ENCODE results near the gene ADCY9. TPM values are rescaled to one million over a fixed set of nuclear protein-coding genes. Genes with fewer than 3 reads are reported as not detected.

ADCY9 gene
- total RNA-seq, 3 donors from 2014 or later: 4.2 to 5.7 (median 5.2) TPM

- Mint-ChIP-seq H3K4me1 (ENCODE audit: low read depth) (no peaks in the 10 kb centered on the region), H3K27me3 (ENCODE audit: low read depth) (no peaks in the 10 kb centered on the region), H3K9me3 (no peaks in the 10 kb centered on the region), H3K36me3 (ENCODE audit: insufficient read depth) (no peaks in the 10 kb centered on the region), H3K4me3 (no peak overlapping the region)
- ATAC-seq (no peak), DNase-seq (no peak)
Observed at GRCh38 chr16:3993052-3993785, 123.0 kb downstream of the ADCY9 start.

DNA sequence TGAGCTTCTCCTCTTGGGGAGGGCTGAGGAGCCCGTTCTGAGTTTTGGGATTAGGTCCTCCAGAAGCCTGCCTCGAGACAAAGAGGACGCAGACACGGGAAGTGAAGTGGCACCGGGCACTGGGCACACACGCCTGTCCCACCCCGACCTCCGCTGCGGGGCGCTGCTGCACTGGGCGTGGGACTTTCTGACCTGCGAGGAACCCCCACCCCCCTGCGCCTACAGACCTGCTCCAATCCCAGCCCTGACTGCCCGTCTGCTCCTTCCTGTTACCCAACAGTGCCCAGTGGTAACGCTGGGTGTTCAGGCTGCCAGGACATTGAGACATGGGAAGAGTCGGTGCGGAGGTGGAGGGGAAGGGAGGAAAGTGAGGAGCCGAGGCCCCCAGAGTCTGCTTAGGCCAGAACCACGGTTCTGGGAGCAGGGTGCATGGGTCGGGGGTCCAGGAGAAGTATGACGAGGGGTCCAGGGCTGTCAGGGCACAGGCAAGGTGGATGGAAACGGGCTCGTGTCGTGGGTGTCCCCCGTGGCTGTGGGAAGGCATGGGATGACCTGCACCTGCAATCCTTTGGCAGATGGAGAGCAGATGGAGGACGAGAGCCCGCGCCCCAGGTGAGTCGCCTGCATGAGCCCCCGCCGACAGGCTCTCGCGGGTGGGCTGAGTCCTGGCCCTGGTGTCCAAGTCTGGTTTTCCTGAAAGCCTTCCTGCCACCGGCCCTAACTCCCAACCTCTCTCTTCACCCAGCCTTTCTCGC lies 123.8 kb downstream of the ADCY9 start:
- Mint-ChIP-seq H3K27me3 (ENCODE audit: low read depth) (no peaks in the 10 kb centered on the region), H3K36me3 (ENCODE audit: insufficient read depth) (peaks cover 2% of the 10 kb centered on the region), H3K4me3 (no peak overlapping the region), H3K9me3 (no peaks in the 10 kb centered on the region), H3K4me1 (ENCODE audit: low read depth) (no peaks in the 10 kb centered on the region)
- DNase-seq: no peak
- no peak for ATAC-seq

GRCh38 chr16:3988824-3989223 lies 127.4 kb downstream of the ADCY9 start:
- DNase-seq (no peak), ATAC-seq (no peak)
- Mint-ChIP-seq H3K9me3 (no peaks in the 10 kb centered on the region), H3K4me1 (ENCODE audit: low read depth) (no peaks in the 10 kb centered on the region), H3K4me3 (no peak overlapping the region), H3K36me3 (ENCODE audit: insufficient read depth) (peaks cover 2% of the 10 kb centered on the region), H3K27me3 (ENCODE audit: low read depth) (no peaks in the 10 kb centered on the region)

GRCh38 chr16:3988011-3988410 lies 128.2 kb downstream of the ADCY9 start:
- ATAC-seq (no peak), DNase-seq (no peak)
- H3K9me3 Mint-ChIP-seq: no peaks in the 10 kb centered on the region
- peaks cover 4% of the 10 kb centered on the region for H3K4me1 Mint-ChIP-seq (ENCODE audit: low read depth)
- peaks cover 2% of the 10 kb centered on the region for H3K36me3 Mint-ChIP-seq (ENCODE audit: insufficient read depth)
- H3K27me3 Mint-ChIP-seq (ENCODE audit: low read depth): no peaks in the 10 kb centered on the region
- H3K4me3 Mint-ChIP-seq: no peak overlapping the region

DNA sequence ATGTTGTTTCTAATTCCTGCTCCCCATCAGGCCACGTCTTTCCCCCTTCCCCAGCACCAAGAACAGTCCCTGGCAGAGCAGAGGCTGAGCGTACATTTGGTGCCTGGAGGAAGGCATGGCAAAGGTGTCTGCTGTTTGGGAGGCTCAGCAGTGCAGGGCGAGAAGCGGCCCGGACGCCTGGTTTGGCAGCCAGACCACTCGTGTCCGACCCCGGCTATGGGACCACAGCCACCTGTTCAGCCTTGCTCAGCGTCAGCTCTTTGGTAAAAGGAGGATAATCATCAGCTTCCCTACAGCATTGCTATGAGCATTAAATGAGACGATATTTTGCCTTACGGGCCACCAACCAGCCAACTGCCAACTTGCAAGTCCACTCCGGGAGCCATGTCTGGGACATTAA lies 129.0 kb downstream of the ADCY9 start:
- H3K9me3 Mint-ChIP-seq: no peaks in the 10 kb centered on the region
- no peak for DNase-seq
- H3K36me3 Mint-ChIP-seq (ENCODE audit: insufficient read depth): peaks cover 7% of the 10 kb centered on the region
- ATAC-seq: no peak
- H3K27me3 Mint-ChIP-seq (ENCODE audit: low read depth): no peaks in the 10 kb centered on the region
- peaks cover 7% of the 10 kb centered on the region for H3K4me1 Mint-ChIP-seq (ENCODE audit: low read depth)
- no peak overlapping the region for H3K4me3 Mint-ChIP-seq

DNA sequence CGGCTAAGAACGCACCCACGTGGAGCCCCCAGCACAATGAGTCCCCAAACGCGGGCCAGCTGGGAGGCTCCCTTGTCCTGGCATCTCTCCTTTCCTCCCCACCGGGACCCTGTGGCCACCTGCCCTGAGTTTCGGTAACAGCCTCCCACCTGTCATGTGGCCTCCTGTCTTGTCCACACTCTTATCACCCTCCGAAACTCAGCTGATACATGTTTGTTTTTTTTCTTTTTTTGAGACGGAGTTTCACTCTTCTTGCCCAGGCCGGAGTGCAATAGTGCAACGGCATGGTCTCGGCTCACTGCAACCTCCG lies 130.1 kb downstream of the ADCY9 start:
- H3K4me1 Mint-ChIP-seq (ENCODE audit: low read depth): peaks cover 7% of the 10 kb centered on the region

GRCh38 chr16:3984111-3985060 lies 131.9 kb downstream of the ADCY9 start:
- Mint-ChIP-seq H3K4me1 (ENCODE audit: low read depth) (peaks cover 7% of the 10 kb centered on the region), H3K4me3 (no peak overlapping the region), H3K36me3 (ENCODE audit: insufficient read depth) (peaks cover 7% of the 10 kb centered on the region), H3K9me3 (no peaks in the 10 kb centered on the region), H3K27me3 (ENCODE audit: low read depth) (no peaks in the 10 kb centered on the region)
- DNase-seq (no peak), ATAC-seq (no peak)

More for the DNA sequence above, 130.1 kb downstream of the ADCY9 start:
- no peak for ATAC-seq
- no peak for DNase-seq
- Mint-ChIP-seq H3K4me3 (no peak overlapping the region), H3K9me3 (no peaks in the 10 kb centered on the region), H3K36me3 (ENCODE audit: insufficient read depth) (peaks cover 7% of the 10 kb centered on the region), H3K27me3 (ENCODE audit: low read depth) (no peaks in the 10 kb centered on the region)

DNA sequence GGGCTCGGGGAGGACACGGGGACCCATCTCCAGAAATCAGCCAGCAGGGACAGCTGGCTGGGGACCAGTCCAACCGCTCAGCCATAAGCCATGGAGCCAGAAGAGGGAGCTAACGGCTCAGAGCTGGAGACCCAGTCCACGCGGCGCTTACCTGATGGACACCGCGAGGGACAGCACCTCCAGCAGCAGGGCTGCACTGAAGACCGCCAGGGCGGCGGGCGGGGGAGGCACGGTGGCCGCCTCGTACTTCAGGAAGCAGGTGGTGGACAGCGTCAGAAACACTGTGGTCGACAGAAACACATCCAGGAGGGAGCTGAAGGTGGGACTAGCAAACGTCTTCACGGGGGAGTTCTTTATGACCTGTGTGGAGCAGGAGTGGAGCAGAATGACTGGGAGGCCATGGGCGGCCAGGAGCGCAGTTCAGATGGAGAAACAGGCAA lies 133.1 kb downstream of the ADCY9 start:
- ATAC-seq (peak; percentile 70 to 84), DNase-seq (peak; percentile 34)
- Mint-ChIP-seq H3K4me3 (no peak overlapping the region), H3K27me3 (ENCODE audit: low read depth) (no peaks in the 10 kb centered on the region), H3K36me3 (ENCODE audit: insufficient read depth) (peaks cover 9% of the 10 kb centered on the region), H3K4me1 (ENCODE audit: low read depth) (peaks cover 7% of the 10 kb centered on the region), H3K9me3 (no peaks in the 10 kb centered on the region)

- no peak overlapping the region for H3K4me3 Mint-ChIP-seq
- no peak for DNase-seq
- no peaks in the 10 kb centered on the region for H3K9me3 Mint-ChIP-seq
Observed at GRCh38 chr16:3982216-3982615, 134.0 kb downstream of the ADCY9 start.

GRCh38 chr16:3980253-3981111 lies 135.8 kb downstream of the ADCY9 start:
- no peaks in the 10 kb centered on the region for H3K27me3 Mint-ChIP-seq (ENCODE audit: low read depth)
- no peak for DNase-seq
- no peak for ATAC-seq
- H3K4me3 Mint-ChIP-seq: no peak overlapping the region
- H3K9me3 Mint-ChIP-seq: no peaks in the 10 kb centered on the region
- H3K36me3 Mint-ChIP-seq (ENCODE audit: insufficient read depth): peaks cover 15% of the 10 kb centered on the region
- peaks cover 7% of the 10 kb centered on the region for H3K4me1 Mint-ChIP-seq (ENCODE audit: low read depth)

More at GRCh38 chr16:3982216-3982615, 134.0 kb downstream of the ADCY9 start:
- ATAC-seq: no peak
- Mint-ChIP-seq H3K27me3 (ENCODE audit: low read depth) (no peaks in the 10 kb centered on the region), H3K4me1 (ENCODE audit: low read depth) (peaks cover 7% of the 10 kb centered on the region), H3K36me3 (ENCODE audit: insufficient read depth) (peaks cover 11% of the 10 kb centered on the region)

DNA sequence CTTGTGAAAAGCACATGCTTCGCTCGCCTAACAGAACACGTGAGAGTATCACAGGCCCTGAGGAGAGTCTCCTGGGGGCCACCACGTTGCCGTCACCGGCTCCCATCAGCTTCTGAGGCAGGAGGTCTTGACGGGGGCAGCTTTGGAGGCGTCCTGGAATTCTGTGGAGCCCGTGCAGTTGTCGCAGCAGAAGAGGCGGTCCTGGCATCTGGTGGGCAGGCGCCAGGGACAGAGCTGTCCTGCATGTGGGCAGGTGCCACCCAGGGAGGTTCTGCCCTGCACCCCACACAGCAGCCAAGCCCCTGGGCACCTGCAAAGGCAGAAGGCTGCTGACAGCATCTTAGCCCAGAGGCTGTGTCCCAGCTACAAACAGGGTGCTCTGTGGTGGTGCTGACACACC lies 136.7 kb downstream of the ADCY9 start:
- no peak for ATAC-seq
- H3K4me3 Mint-ChIP-seq: no peak overlapping the region
- peaks cover 7% of the 10 kb centered on the region for H3K4me1 Mint-ChIP-seq (ENCODE audit: low read depth)
- H3K9me3 Mint-ChIP-seq: no peaks in the 10 kb centered on the region
- peaks cover 15% of the 10 kb centered on the region for H3K36me3 Mint-ChIP-seq (ENCODE audit: insufficient read depth)
- H3K27me3 Mint-ChIP-seq (ENCODE audit: low read depth): no peaks in the 10 kb centered on the region
- no peak for DNase-seq

DNA sequence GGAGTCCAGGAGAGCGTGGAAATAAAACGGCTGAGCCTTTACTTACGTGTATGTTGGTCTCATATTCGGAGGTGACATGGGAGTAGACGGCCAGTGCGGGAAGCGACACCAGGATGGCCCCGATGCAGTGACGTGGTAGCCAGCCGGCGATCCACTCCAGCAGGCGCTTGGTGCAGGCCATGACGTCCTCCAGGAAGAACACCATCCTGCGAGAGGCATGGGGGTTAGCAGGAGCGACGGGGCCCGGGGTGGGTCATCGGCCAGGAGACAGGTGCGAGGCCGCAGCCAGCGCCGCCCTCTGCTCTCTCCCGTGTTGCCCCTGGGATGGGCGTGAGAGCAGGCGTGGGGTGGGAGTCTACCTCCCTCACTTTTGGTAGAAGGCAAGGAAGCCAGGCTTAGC lies 137.2 kb downstream of the ADCY9 start:
- peaks cover 15% of the 10 kb centered on the region for H3K36me3 Mint-ChIP-seq (ENCODE audit: insufficient read depth)
- H3K4me3 Mint-ChIP-seq: no peak overlapping the region
- DNase-seq (no peak), ATAC-seq (no peak)
- peaks cover 7% of the 10 kb centered on the region for H3K4me1 Mint-ChIP-seq (ENCODE audit: low read depth)
- H3K9me3 Mint-ChIP-seq: no peaks in the 10 kb centered on the region
- H3K27me3 Mint-ChIP-seq (ENCODE audit: low read depth): no peaks in the 10 kb centered on the region

- H3K4me1 Mint-ChIP-seq (ENCODE audit: low read depth): no peaks in the 10 kb centered on the region
- no peak overlapping the region for H3K4me3 Mint-ChIP-seq
- no peaks in the 10 kb centered on the region for H3K9me3 Mint-ChIP-seq
- H3K36me3 Mint-ChIP-seq (ENCODE audit: insufficient read depth): peaks cover 10% of the 10 kb centered on the region
- DNase-seq (no peak), ATAC-seq (no peak)
- no peaks in the 10 kb centered on the region for H3K27me3 Mint-ChIP-seq (ENCODE audit: low read depth)
Observed at GRCh38 chr16:3977376-3977775, 138.9 kb downstream of the ADCY9 start.
